ENCODE results near the gene GLTP.

- TF ChIP-seq CTCF (IDR thresholded peaks at IDR 0.05; ENCODE audit: insufficient read depth, low read length, poor library complexity, severe bottlenecking), result no peak
- no peak for TF ChIP-seq EZH2phosphoT487 (conservative IDR thresholded peaks at IDR 0.05; ENCODE audit: low read length)
These were observed 15.4 kb downstream of the GLTP start for GRCh38 chr12:109864916-109865315.
